Left hindlimb (tissue), 1 donor: ENCODE results near the gene CFAP77.

Experiments used
- DNase-seq: peaks from one replicate; pipeline ENCODE4 v3.0.0-alpha.2; 2018

CFAP77 gene

DNA sequence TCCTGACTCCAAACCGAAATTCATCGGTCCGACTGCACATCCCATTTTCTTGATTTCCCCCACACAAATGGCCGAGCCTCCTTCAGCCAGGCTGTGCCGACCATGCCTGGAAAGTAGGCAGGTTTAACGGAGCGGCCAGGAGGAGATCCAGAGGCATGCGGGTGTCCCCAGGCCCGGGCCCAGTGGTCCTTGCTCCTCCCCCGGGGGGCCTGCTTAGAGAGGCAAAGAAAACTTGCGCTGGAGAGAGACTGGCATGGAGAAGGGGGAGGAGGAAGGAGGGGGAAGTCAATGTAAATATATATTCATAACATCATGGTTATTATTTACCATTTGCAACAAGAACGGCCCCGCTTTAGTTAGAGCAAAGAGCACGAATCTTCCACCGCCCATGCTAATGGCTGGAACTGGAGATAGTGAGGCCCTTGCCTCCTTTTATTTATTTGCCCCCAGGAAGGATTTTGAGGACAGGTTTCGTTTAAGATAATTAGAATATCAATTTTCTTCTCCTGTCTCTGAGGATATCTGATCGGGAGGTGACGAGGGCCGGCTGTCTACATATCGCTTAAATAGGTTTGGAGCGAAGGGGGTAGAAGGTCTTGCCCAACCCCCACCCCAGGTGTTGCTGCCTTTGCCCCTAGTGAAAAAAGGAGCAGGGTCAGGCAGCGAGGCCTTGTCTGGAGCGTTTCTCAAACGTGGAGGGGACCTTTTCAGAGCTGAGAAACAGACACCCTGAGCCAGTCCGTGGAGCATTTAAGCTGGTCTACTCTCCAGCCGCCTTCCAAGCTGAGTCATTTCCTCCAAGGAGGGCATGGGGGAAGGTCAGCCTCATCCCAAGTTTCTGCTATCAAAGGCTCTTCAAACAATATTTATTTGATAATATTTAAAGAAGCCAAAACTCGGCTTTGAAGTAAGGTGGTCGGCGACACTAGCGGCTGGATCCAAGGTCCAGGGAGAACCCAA, 174.9 kb downstream of the CFAP77 start:
- no peak for DNase-seq

- DNase-seq = no peak
These were observed 176.2 kb downstream of the CFAP77 start for GRCh38 chr9:132585954-132586829.

GRCh38 chr9:132586830-132587591, 177.0 kb downstream of the CFAP77 start:
- no peak for DNase-seq

DNA sequence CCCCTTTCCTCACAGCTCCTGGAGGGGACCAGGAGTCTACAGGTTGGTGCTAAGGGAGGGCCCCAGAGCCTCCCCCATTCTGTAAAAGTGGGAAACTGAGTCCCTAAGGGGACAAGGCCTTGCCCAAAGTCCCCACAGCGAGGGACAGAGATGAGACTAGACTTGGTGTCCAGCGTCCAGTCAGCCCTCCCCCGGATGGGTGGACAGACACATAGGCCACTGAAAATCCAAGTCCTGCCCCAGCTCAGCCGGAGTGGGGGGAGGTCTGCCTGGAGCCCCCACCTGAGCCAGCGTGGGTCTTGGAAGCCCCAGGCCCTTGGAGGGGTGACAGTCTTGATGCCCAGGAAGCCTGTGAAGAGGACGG, 177.6 kb downstream of the CFAP77 start:
- DNase-seq = no peak

GRCh38 chr9:132588098-132588497, 178.1 kb downstream of the CFAP77 start:
- DNase-seq = no peak

GRCh38 chr9:132588501-132589147, 178.6 kb downstream of the CFAP77 start:
- DNase-seq = no peak

GRCh38 chr9:132589148-132590036, 179.4 kb downstream of the CFAP77 start:
- DNase-seq = no peak

- DNase-seq = no peak
These were observed 180.0 kb downstream of the CFAP77 start for GRCh38 chr9:132590037-132590317.

DNA sequence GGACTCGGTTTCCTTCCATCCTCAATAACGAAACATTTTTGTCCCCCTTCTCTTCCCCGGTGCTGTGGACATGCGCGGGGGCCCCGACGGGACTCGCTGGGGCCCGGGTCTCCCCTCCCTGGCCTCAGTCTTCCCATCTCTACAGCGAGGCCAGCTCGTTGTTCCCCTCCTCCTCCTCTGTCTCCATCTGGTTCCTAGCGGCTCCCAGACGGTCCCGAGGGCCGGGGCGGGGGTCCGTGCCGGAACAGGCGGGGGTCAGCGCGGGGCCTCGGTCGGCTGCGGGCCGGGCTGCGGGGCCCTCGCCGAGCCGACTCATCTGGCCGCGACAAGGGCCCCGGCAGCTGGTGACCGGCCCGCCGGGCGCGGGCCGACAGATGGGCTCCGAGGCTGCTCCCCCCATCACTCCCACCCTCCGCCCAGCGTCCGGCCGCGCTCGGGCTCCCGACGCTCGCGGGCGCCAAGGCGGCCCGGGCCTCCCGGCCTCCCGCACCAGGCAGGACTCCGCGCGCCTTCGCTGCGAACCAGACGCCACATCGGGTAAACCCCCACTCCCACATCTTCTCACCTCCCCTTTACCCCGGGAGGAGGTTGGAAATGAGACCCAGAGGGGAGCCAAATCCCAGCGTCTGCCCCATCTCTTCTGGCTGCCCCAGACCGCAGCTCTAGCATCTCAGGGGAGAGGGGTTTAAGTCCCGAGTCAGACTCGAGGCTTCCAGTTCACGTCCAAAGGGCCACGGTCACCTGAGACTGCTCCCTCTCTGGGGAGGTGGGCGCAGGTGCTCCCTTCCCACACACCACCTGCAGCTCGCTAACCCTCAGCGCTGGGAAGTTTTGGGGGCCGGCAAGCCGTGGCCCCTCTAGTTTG, 180.5 kb downstream of the CFAP77 start:
- no peak for DNase-seq

- no peak for DNase-seq
These were observed 181.2 kb downstream of the CFAP77 start for GRCh38 chr9:132591244-132591643.

- DNase-seq = no peak
These were observed 181.8 kb downstream of the CFAP77 start for GRCh38 chr9:132591751-132592314.

DNA sequence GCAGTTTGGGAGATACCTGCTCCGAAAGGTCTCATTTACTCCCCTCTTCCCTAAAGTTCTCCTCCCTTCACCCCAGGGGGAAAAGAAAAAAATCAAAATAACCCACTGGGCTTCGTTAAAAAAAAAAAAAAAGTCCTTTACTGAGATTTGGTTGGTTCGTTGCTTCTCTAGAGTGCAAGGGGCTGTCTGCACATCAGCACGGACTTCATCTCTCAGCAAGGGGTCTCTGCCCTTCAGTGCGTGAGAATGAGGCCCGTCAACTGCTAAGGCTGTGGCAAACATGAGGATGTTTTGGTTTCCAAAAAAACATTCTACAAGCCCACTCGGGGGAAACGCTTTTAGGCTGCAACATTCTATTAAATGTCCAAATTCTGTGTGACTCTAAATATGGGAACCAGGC, 182.4 kb downstream of the CFAP77 start:
- DNase-seq = no peak

DNA sequence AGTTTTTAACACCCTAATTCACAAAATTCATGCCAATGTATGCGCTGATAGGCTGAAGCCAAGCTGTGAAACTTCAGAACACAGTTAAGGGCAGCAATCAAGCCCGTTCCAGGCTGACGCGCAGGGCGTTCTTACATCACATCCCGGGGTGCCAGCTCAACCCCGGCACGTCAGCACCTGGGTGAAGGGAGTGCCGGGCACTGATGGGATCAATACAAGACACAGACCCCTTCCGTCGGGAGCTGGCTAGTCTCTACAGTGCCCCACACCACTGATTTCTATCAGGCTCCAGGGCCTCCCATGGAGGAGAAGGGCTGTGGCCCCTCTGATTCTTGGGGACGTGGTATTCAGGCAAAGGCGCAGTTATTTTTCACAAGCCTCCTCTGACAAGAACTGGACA, 184.4 kb downstream of the CFAP77 start:
- no peak for DNase-seq

DNA sequence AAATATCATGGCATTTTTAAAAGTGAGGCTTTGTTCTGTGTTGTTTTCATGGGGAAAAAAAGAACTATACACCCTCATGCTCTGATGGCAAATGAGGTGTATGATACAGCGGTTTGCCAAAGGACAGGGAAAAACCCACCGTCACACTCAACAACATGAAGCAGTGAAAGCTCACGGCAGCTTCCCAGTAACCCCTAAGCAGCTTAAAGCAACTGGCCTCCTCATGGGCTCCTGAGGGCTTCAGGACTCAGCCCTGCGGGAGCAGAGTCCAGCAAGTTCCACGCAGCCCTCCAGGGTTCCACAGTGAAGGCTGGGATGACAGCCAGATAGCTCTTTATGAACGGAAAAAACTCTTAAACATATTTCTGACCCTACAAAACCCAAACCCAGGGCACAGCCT, 185.3 kb downstream of the CFAP77 start:
- no peak for DNase-seq

- no peak for DNase-seq
These were observed 186.2 kb downstream of the CFAP77 start for GRCh38 chr9:132596200-132596599.

GRCh38 chr9:132597073-132597775, 187.2 kb downstream of the CFAP77 start:
- no peak for DNase-seq

- DNase-seq = no peak
These were observed 190.4 kb downstream of the CFAP77 start for GRCh38 chr9:132600326-132600984.

DNA sequence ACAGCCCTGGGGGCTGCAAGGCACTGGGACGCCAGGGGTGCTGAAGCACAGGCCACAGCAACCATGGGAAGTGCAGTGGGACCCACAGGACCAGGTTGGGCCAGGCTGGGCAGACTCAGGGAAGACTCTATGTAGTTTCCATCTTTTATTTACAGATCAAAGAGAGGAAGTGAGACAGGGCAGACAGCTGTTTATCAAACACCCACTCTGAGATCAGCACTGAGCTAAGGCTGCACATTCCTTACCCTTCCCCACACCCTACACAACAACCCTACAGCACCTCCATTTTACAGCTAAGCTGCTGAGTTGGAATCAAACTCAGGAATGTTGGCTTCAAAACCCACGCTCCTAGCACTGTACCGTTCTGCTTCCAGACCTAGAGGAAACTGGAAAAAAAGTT, 192.2 kb downstream of the CFAP77 start:
- no peak for DNase-seq

DNA sequence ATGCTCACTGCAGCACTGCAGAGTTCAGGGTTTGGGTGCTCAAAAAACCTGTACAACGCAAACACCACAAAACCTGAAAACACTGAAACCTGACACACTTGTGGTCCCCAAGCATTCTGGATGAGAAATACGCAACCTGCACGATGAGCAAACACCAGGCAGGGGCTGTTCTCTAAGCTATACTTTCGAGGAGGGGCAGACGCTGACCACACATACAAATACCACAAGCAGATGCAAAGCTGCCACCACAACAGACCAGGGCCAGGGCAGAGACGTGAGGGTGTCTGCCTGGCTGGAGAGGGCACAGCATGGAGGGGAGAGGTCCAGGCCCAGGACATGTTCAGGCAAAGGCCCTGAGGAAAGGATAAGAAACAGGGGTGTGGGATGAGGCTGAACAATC, 195.4 kb downstream of the CFAP77 start:
- no peak for DNase-seq
